GM13976 (cell line): ENCODE measurements around the gene TMEM191C.
"Not testable (repeated sequence)": the region's sequence is repeated elsewhere in the genome, so short reads cannot be mapped to it uniquely, and the experiment has no call there.

Source experiments
- DNase-seq: peaks from one replicate; pipeline ENCODE4 v3.0.0; 2012; ENCODE audit warnings: low spot score
- CTCF ChIP-seq: IDR thresholded peaks from 2 replicates; pipeline ENCODE4 v1.5.1; 2012; ENCODE audit warnings: borderline replicate concordance, mild to moderate bottlenecking; ENCODE audit not compliant: insufficient read depth; ENCODE audit errors: extremely low read depth, missing control alignments, control extremely low read depth
- in situ Hi-C: fragments of 300-500 bp; cut with MboI; formaldehyde crosslinking; loops from one replicate; pipeline ENCODE4 v1.12.0; 2022; ENCODE audit warnings: low sequenced_read_pairs, mixed read lengths, inconsistent platforms; ENCODE audit not compliant: unreplicated experiment

Gene TMEM191C

GRCh38 chr22:21451545-21452520 is 15.4 kb upstream of the TMEM191C start:
- in situ Hi-C loops, result no loop called here
- TF ChIP-seq CTCF, result no peak
- no peak for DNase-seq

DNA sequence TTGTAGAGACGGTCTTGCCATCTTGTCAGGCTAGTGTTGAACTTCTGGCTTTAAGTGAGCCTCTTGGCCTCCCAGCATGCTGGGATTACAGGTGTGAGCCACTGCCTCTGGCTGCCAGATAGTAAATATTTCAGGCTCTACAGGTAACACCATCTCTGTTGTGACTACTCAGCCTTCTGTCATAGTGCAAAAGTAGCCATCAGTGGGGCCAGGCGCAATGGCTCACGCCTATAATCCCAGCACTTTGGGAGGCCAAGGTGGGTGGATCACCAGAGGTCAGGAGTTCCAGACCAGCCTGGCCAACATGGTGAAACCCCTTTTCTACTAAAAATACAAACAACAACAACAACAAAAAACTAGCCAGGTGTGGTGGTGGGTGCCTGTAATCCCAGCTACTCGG is 14.5 kb upstream of the TMEM191C start:
- in situ Hi-C loops, DNase-seq: not testable (repeated sequence)

GRCh38 chr22:21454998-21455333 is 12.2 kb upstream of the TMEM191C start:
- DNase-seq, in situ Hi-C loops: not testable (repeated sequence)

- no peak for DNase-seq
- no peak for TF ChIP-seq CTCF
- in situ Hi-C loops, result no loop called here
These were observed 11.7 kb upstream of the TMEM191C start for GRCh38 chr22:21455334-21456089.

- no peak for TF ChIP-seq CTCF
- in situ Hi-C loops, result no loop called here
- DNase-seq, result no peak
These were observed 10.0 kb upstream of the TMEM191C start for GRCh38 chr22:21457023-21457787.

DNA sequence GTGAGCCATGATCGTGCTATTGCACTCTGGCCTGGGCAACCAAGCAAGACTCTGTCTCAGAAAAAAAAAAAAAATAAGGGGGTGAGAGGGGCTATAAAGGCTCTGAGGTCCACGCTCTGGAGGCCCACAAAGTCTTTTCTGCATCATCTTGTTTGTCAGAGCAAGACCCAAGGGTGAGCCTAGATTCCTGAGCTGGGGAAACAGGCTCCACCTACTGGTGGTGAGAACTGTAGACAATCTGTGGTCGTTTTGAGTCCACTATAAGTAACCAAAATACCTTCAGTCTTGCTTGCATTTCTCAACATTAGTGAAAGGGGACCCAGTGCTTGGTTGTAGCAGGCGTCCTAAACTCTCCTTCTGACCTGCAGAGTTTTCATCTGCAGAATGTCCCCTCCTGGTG is 4.5 kb upstream of the TMEM191C start:
- in situ Hi-C loops, DNase-seq: not testable (repeated sequence)

DNA sequence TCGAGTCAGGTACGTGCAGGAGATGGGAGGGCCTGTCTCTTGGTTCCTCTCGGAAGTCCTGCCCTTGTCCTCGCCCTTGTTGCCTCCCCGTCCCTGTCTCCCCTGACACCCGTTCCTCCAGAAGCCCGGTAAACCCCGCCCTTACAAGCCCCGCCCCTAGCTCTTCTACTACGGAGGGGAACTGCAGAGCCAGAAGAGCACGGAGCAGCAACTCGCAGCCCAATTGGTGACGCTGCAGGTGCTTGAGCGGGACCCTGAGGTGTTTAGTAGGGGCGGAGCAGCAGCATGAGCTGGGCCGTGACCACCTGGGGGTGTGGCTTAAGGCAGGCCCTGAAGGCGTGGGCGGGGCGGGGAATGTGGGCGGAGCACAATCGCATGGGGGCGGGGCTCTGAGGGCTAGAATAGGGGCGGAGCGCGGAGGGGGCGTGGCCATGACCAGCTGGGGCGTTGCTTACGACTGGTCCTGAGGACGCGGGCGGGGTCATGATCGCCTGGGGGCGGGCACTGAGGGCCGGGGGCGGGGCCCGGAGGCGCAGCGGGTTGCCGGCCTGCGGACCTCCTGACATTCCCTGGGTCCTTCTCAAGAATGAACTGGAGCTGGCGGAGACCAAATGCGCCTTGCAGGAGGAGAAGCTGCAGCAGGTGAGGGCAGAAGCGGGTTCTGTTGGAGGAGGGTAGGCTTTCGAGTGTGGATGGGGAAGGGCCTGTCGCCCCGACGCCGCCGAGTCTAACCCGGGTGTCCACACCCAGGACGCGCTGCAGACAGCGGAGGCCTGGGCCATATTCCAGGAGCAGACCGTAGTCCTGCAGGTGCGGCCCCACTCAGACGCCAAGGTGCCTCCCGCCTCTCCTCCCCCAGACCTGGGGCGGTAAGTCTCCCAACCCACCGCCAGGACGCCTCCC is 1.3 kb downstream of the TMEM191C start:
- DNase-seq, in situ Hi-C loops: not testable (repeated sequence)

DNA sequence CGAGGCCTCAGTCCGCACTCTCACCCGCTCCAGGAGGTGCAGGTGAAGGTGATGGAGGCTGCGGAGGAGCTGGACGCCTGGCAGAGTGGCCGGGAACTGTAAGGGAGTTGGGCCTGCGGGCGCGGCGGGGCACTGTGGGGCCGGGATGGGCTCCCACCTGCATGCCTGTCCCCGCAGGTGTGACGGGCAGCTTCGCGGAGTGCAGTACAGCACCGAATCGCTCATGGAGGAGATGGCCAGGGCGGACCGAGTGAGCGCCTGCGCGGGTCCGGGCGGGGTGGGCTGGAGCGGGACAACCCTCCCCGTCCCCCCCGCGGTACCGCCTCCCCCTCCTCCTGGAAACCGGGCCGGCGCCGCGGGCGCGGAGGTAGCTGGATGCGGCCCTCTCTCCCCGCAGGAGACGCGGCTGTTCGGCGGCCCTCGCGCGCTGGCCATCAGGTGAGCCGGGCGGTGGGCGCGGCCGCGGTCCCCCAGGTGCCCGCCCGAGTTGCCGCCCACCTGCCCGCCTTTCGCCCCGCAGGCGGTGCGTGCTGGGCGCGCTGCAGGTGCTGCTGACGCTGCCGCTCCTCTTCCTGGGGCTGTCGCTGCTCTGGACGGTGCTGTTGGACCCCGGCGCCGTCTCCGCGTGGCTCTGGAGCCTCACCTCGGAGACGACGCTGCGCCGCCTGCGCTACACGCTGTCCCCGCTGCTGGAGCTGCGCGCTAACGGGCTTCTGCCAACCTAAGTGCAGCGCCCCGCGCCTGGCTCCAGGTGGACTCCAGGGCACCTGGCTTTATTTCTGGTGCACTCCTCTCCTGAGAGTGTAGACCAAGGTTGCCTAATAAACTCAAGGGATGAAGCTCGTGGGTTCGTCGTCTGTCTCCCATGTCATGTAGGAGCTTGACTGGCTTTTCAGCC is 2.2 kb downstream of the TMEM191C start:
- in situ Hi-C loops, DNase-seq: not testable (repeated sequence)

DNA sequence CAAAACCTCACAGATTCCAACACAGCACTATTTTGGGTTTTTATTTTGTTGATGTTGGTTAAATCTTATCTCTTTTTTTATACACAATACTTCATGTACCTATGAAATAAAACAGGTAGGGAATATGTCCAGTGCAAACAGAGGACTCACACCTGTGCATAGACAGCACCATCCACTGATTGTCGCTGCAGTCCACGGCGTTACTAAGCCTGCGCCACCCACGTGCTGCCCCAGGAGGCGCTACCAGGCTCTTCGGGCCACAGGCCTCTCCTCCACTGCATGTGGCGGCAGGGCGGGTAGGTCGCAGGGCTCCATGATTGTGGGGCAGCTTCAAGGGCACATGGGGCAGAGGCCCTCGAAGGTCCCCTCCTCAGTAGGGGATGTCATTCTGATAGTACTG is 5.8 kb downstream of the TMEM191C start:
- in situ Hi-C loops, DNase-seq: not testable (repeated sequence)

- in situ Hi-C loops, DNase-seq: not testable (repeated sequence)
These were observed 6.5 kb downstream of the TMEM191C start for GRCh38 chr22:21473664-21474063.

DNA sequence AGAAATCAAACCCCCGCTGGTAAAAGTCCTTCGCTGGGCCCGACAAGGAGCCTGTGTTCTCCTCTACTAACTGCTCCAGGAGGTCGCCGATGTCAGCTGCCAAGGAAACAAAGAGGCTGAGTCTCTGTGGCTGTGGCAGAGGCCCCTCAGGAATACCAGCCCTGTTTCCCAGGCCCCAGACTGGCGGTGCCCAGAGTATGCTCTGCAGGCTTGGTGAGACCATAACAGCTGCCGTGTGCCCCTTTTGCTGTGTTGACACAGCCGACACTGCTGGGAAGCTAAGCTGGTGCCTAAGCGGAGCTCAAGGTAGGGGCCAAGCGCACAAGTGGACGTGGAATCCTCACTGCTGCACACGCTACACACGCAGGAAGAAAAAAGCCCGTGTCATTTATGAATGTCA is 16.9 kb downstream of the TMEM191C start:
- DNase-seq, in situ Hi-C loops: not testable (repeated sequence)

DNA sequence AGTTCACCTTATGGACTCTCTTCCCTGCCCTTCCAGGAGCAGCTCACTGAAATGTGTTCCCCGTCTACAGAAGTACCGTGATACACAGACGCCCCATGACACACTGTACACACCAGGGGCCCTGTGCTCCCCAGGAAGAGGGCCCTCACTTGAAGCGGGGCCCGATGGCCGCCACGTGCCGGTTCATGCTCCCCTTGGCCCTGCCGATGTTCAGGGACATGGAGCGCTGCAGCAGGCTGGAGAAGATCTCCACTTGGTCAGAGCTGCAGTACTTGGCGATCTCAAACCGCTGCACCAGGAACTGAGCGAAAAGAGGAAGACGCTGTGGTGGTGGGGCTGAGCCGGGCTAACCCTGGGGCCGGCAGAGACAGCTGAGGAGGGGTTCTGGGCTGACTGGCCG is 20.5 kb downstream of the TMEM191C start:
- DNase-seq, in situ Hi-C loops: not testable (repeated sequence)
